GM08714 (cell line): ENCODE data around the gene EMID1.
A peak's percentile ranks its signal among the peaks of the same experiment; 100 is the strongest.

Source experiments
- H3K4me3 ChIP-seq: fragments of 200-500 bp; sonication (Bioruptor generic); 2 replicates; pipeline ENCODE4 v1.5.1; 2014; ENCODE audit warnings: mild to moderate bottlenecking, low read length, inconsistent platforms
- ZNF274 ChIP-seq: IDR thresholded peaks from 2 replicates; pipeline ENCODE4 v1.6.1; 2012; ENCODE audit warnings: mild to moderate bottlenecking, low read depth, low read length

The EMID1 gene

DNA sequence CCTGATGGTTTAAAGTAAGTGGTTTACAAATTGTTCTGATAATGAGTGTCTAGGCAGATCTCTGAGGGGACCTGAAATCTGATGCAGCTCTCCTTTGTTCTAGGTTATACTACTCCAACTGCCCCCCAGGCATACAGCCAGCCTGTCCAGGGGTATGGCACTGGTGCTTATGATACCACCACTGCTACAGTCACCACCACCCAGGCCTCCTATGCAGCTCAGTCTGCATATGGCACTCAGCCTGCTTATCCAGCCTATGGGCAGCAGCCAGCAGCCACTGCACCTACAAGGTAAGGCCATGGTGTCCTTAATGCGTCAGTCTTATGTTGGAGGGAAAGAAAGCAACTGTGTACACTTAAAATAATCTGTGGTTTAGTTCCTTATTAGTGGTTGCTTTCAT, 72.2 kb downstream of the EMID1 start:
- H3K4me3 ChIP-seq, result no peak overlapping the region
- no peak for TF ChIP-seq ZNF274

DNA sequence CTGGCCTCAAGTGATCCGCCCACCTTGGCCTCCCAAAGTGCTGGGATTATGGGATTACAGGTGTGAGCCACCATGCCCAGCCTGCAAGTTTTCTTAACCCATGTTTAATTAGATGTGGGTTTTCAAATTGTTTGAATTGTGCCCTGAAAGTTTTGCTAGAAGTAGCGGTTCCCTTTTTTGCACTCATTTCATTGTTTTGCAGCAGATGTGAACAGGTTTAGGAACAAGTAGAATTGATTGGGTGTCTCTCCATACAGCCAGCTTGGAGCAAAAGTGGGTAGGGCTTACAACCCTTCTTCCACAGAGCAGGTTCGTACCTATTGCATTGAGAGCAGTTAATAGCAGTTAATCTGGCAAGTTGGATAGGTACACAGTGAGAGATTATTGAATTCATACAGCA, 78.5 kb downstream of the EMID1 start:
- no peak for TF ChIP-seq ZNF274
- no peak overlapping the region for H3K4me3 ChIP-seq

DNA sequence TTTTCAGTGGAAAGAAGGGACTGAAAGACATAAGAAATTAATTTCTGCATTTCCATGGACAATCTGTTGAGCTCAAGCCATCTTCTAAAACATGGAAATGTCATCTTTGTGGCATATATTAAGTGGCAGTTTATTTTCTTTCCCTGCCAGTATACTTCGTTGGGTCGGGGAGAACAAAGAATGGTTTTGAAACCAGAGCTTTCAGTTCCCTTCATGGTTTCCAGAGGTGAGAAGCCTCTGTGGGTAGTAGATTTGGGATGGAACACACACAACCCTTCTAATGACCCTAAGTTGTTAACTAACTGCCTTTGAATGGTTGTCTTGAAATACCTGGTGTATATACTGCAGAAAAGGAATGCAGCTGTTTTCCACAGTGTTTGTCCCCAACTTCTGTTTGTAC, 83.1 kb downstream of the EMID1 start:
- no peak overlapping the region for H3K4me3 ChIP-seq
- no peak for TF ChIP-seq ZNF274

DNA sequence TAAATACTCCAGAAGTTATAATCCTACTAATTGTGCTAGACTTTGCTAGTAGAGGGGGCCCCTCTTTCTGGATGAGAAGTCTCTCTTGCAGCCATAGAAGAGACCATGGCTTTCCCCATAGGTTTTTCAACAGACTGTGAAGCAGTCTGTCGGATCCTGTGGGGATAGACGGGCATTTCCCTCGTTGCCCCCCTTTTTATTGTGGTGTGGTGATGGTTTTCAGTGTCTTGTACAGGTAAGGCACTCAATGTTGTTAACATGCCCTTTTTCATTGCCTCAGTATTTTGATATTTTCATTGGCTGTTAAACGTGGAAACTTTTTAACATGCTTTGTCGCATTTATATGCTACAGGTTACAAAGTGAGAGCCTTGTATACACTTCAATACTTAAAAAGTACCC, 84.4 kb downstream of the EMID1 start:
- no peak for TF ChIP-seq ZNF274
- no peak overlapping the region for H3K4me3 ChIP-seq

- H3K4me3 ChIP-seq, result no peak overlapping the region
- no peak for TF ChIP-seq ZNF274
Observed at GRCh38 chr22:29291215-29291614, 85.5 kb downstream of the EMID1 start.

- no peak overlapping the region for H3K4me3 ChIP-seq
- TF ChIP-seq ZNF274, result no peak
Observed at GRCh38 chr22:29292379-29292778, 86.7 kb downstream of the EMID1 start.

DNA sequence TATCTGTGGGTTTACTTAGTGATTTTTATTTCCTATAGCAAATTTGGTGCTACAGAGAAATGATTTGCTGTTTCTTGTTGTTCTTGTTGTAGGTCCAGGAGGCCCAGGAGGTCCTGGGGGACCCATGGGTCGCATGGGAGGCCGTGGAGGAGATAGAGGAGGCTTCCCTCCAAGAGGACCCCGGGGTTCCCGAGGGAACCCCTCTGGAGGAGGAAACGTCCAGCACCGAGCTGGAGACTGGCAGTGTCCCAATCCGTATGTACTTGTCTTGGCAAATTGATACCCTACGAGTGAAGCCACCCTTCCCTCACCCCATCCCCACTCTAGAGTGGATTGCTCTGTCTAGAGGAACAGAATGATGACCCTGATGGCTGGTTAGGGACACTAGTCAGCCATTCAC, 92.9 kb downstream of the EMID1 start:
- no peak for TF ChIP-seq ZNF274
- no peak overlapping the region for H3K4me3 ChIP-seq

DNA sequence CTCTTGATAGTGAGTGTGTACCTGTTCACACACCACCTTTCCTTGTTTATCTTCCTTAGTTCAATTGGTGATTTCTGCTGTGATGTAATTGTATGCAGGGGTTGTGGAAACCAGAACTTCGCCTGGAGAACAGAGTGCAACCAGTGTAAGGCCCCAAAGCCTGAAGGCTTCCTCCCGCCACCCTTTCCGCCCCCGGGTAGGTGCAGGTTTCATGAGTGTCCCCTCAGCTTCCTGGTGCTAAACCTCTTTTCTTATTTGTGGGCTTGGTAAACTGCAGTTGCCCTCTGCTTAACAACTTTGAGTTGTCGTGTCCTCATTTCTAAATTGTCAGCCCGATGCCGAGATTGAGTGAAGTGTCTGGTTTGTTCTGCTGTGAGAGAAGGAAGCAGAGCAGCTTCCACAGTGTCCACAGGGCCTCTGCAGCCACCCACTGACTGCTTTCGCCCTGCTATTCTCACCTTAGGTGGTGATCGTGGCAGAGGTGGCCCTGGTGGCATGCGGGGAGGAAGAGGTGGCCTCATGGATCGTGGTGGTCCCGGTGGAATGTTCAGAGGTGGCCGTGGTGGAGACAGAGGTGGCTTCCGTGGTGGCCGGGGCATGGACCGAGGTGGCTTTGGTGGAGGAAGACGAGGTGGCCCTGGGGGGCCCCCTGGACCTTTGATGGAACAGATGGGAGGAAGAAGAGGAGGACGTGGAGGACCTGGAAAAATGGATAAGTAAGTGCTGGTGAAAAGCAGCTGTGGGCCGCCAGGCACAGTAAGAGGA, 93.6 kb downstream of the EMID1 start:
- H3K4me3 ChIP-seq, result no peak overlapping the region
- no peak for TF ChIP-seq ZNF274

- TF ChIP-seq ZNF274, result no peak
- H3K4me3 ChIP-seq, result no peak overlapping the region
Observed at GRCh38 chr22:29300467-29300806, 94.7 kb downstream of the EMID1 start.

- TF ChIP-seq ZNF274, result no peak
- no peak overlapping the region for H3K4me3 ChIP-seq
Observed at GRCh38 chr22:29300807-29301601, 95.3 kb downstream of the EMID1 start.

DNA sequence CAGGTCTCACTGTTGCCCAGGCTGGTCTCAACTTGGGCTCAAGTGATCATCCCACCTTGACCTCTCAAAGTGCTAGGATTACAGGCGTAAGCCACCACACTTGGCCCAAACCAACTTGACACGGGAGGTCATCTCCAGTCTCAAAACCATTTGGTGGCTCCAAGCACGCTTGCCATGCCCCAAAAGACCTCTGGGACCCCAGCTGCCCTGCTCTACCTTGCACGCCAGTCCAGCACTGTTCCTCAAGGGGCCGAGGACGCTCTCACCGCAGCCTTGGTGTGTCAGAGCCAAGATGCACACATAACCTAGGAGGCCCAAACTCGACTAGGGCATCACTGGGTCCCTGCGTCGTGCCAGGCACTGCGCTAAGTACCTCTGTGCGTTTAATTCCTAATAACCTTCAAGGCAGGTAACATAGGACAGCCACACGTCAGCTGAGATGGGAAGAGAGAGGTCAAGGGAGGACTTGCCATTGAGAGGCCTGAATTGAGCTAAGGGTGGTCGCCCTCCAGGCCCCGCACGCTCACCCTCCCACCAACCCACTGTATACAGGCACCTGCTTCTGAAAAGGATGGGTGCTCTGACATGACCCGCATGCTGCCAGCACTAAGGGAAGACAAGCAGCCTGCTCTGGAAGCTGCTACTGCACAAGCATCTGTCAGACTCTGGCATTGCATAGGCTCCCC, 96.2 kb downstream of the EMID1 start:
- no peak for TF ChIP-seq ZNF274
- no peak overlapping the region for H3K4me3 ChIP-seq

DNA sequence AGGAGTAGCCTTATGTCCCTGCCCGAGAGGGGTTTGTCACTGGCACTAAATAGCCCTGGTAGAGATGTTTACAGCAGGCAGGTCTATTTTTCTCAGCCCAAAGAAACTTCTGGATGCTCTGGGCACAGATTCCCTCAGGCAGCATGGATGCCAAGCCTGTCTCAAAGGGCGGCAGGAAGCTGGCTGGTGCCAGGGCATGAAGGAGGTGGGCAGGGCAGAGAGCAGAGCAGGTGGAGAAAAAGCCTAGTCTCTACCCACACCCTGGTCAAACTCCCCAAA, 96.6 kb downstream of the EMID1 start:
- H3K4me3 ChIP-seq, result no peak overlapping the region

GRCh38 chr22:29302681-29303465, 97.2 kb downstream of the EMID1 start:
- H3K4me3 ChIP-seq, result no peak overlapping the region
- no peak for TF ChIP-seq ZNF274

More for the DNA sequence above, 96.6 kb downstream of the EMID1 start:
- TF ChIP-seq ZNF274, result no peak

DNA sequence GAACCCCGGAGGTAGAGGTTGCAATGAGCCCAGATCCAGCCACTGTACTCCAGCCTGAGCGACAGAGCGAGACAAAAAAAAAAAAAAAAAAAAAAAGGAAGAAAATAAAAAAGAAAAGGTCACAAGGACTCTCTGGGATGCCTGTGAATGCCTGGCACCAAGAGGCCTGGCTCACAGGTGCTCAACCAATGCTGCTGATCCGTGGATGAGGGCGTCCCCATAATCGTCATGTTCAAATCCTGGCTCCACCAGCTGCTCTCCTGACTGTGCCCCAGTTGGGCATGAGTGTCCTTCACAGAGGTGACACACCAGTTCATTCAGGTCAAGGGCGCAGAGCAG, 100.1 kb downstream of the EMID1 start:
- no peak overlapping the region for H3K4me3 ChIP-seq
- TF ChIP-seq ZNF274, result no peak

- TF ChIP-seq ZNF274, result no peak
- H3K4me3 ChIP-seq, result peak within 1 kb of the TSS; percentile 10; the same call in 1 of the 2 replicates
Observed at GRCh38 chr22:29306175-29306834, 100.6 kb downstream of the EMID1 start, which contains the start of gene GAS2L1. TSS of gene GAS2L1 (plus strand) at chr22:29306650. CDS start at chr22:29308106, 1,456 bp downstream.
